ENCODE measurements around the gene PRKAR1B. TPM values are rescaled to one million over a fixed set of nuclear protein-coding genes. Genes with fewer than 3 reads are reported as not detected.

The PRKAR1B gene
- polyA plus RNA-seq, 1 of the 3 experiments (the other 2 are of a cell fraction) = 63.7 TPM

DNA sequence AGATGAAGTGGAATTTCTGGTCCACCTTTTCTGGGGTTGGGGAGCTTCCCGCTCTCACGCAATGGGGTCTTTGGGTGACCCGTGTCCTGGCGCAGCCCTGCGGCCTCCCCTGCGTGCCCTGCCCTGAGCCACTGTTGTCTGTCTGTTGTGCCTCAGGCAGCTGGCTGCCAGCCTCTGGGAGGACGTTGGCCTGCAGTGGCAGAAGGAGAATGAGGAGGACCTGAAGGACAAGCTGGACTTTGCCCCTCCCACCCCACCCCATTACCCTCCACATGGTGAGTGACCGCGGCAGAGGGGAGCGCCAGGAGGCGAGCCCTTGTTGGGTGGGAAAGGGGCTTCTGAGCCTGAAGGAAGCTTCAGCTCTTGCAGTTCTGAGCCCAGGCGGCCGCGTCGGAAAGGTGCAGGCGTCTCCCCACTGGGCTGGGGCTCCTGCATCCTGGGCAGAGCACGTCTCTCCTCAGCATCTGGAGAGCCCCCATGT, 14.2 kb upstream of the PRKAR1B start:
- H3K9me3 ChIP-seq = no peaks in the 10 kb centered on the region; the same call in 1 of the 2 replicates
- H3F3A ChIP-seq (replicated peaks; ENCODE audit: insufficient read depth) = peaks cover 10% of the 10 kb centered on the region
- H3K4me1 ChIP-seq (ENCODE audit: control insufficient read depth in 1 of 2, insufficient read depth in 2 of 2, low read depth in 1 of 2, low read length in 1 of 2) = no peaks in the 10 kb centered on the region
- peaks cover 15% of the 10 kb centered on the region for H4K20me1 ChIP-seq (ENCODE audit: insufficient read depth)
- H3K4me3 ChIP-seq (ENCODE audit: low read depth in 2 of 2, low read length in 1 of 2) = no peak overlapping the region
- no peak for DNase-seq
- 98% methylated on average over 14 of the region's 17 CpGs for WGBS (ENCODE audit: low lambda C conversion rate)
- H3K27ac ChIP-seq (ENCODE audit: low read depth in 2 of 2, low read length in 1 of 2) = no peak overlapping the region
- no peak overlapping the region for H3K4me2 ChIP-seq
- H3K9me2 ChIP-seq = no peaks in the 10 kb centered on the region
- H3K79me2 ChIP-seq (ENCODE audit: insufficient read depth) = peaks cover 53% of the 10 kb centered on the region
- H2AFZ ChIP-seq (ENCODE audit: low read depth) = no peak overlapping the region
- ChIA-PET CTCF (interaction anchor here (1.1 to 1.5 kb wide), 3 partner anchors 9 to 75 kb away, joined by 3 to 4 read pairs (median 3); no protein-coding TSS in a partner anchor), POLR2A (interaction anchor here (1.2 to 1.7 kb wide), 3 partner anchors 10 to 27 kb away, joined by 3 to 5 read pairs (median 5); no protein-coding TSS in a partner anchor)
- H3K9ac ChIP-seq = no peak overlapping the region
- no peak for TF ChIP-seq SMC3 (IDR thresholded peaks at IDR 0.05; ENCODE audit: low read depth, low read length)
- H3K36me3 ChIP-seq (replicated peaks in 1 of 2; ENCODE audit: control insufficient read depth in 1 of 2, insufficient read depth in 2 of 2, low read length in 1 of 2) = peaks cover 15 to 47% of the 10 kb centered on the region in 2 experiments
- H3K27me3 ChIP-seq (ENCODE audit: insufficient read depth) = no peaks in the 10 kb centered on the region

DNA sequence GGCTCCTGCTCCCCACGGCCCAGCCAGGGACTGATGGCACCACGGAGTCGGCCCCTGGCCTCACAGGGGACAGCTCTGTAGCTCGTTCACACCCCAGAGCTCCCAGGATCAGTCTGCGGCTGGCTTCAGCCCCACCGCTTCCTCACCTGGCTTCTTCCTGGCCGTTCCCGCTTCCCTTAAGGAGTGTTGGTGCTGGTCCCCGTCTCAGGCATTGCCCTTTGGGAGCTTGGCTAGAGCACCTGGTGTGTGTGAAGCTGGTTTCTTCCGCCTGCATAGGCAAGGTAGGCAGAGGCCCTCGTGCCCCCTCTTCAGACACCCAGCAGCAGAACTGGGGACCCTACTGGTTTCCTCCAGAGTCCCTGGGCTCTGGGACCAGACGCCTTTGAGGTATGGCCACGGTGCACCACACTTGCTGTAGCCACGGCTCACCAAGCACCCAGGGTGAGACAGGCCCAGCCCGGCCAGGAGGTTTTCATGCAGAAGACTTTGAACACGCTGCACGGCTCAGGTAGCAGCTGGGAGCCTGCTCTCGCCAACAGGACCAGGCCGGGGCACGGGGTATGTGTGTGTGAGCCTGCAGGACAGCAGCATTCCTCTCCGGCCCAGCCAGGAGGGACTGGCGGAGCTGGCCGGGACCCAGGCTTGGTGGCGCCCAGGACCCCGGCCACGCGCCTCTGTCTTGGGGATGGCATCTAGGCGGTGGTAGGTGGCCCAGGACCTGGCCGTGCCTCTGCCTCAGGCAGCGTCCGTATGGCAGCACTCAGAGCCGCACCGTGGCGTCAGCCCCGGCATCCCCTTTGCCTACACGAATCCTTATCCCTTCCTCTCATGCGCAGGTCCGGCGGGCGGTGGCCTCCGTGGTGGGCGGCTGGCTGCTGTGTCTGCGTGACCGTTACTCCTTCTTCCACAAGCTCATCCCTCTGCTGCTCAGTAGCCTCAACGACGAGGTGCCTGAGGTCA, 13.2 kb upstream of the PRKAR1B start:
- DNase-seq = no peak
- Histone ChIP-seq H3K4me1 (ENCODE audit: control insufficient read depth in 1 of 2, insufficient read depth in 2 of 2, low read depth in 1 of 2, low read length in 1 of 2) (no peaks in the 10 kb centered on the region), H3K27me3 (ENCODE audit: insufficient read depth) (no peaks in the 10 kb centered on the region), H3K4me3 (ENCODE audit: low read depth in 2 of 2, low read length in 1 of 2) (no peak overlapping the region), H3K4me2 (no peak overlapping the region), H3K9me2 (no peaks in the 10 kb centered on the region), H3K9me3 (no peaks in the 10 kb centered on the region; the same call in 1 of the 2 replicates), H3K9ac (no peak overlapping the region), H3K36me3 (replicated peaks in 1 of 2; ENCODE audit: control insufficient read depth in 1 of 2, insufficient read depth in 2 of 2, low read length in 1 of 2) (peaks cover 11 to 40% of the 10 kb centered on the region in 2 experiments), H3K27ac (ENCODE audit: low read depth in 2 of 2, low read length in 1 of 2) (no peak overlapping the region; a peak in 1 of 4 replicates), H3F3A (replicated peaks; ENCODE audit: insufficient read depth) (peaks cover 9% of the 10 kb centered on the region), H2AFZ (ENCODE audit: low read depth) (no peak overlapping the region), H3K79me2 (ENCODE audit: insufficient read depth) (peaks cover 56% of the 10 kb centered on the region), H4K20me1 (ENCODE audit: insufficient read depth) (peaks cover 16% of the 10 kb centered on the region)
- WGBS (ENCODE audit: low lambda C conversion rate) = 97% methylated on average over 31 of the region's 46 CpGs
- CTCF ChIA-PET = interaction anchor here (1.2 to 2.2 kb wide), 3 partner anchors 8 to 419 kb away, joined by 3 to 5 read pairs (median 3); no protein-coding TSS in a partner anchor
- TF ChIP-seq, protein P1, sequence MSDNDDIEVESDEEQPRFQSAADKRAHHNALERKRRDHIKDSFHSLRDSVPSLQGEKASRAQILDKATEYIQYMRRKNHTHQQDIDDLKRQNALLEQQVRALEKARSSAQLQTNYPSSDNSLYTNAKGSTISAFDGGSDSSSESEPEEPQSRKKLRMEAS (IDR thresholded peaks at IDR 0.05; ENCODE audit: low read depth) = no peak
- no peak for TF ChIP-seq EP300 (IDR thresholded peaks at IDR 0.05; ENCODE audit: borderline replicate concordance in 1 of 2, low read depth in 1 of 2, low read length in 1 of 2)
- TF ChIP-seq, protein P2, sequence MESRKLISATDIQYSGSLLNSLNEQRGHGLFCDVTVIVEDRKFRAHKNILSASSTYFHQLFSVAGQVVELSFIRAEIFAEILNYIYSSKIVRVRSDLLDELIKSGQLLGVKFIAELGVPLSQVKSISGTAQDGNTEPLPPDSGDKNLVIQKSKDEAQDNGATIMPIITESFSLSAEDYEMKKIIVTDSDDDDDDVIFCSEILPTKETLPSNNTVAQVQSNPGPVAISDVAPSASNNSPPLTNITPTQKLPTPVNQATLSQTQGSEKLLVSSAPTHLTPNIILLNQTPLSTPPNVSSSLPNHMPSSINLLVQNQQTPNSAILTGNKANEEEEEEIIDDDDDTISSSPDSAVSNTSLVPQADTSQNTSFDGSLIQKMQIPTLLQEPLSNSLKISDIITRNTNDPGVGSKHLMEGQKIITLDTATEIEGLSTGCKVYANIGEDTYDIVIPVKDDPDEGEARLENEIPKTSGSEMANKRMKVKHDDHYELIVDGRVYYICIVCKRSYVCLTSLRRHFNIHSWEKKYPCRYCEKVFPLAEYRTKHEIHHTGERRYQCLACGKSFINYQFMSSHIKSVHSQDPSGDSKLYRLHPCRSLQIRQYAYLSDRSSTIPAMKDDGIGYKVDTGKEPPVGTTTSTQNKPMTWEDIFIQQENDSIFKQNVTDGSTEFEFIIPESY (IDR thresholded peaks at IDR 0.05; ENCODE audit: borderline replicate concordance, low read depth) = no peak
- TF ChIP-seq RXRA (IDR thresholded peaks at IDR 0.05; ENCODE audit: borderline replicate concordance, low read depth) = no peak
- no peak for TF ChIP-seq FOXM1 (IDR thresholded peaks at IDR 0.05; ENCODE audit: low read depth)
- no peak for TF ChIP-seq SMC3 (IDR thresholded peaks at IDR 0.05; ENCODE audit: low read depth, low read length)
- no peak for TF ChIP-seq YY1 (IDR thresholded peaks at IDR 0.05; ENCODE audit: low read depth)
- POLR2A ChIA-PET = no interaction called here
